Measurements from ENCODE around the gene COL12A1. TPM values are rescaled to one million over a fixed set of nuclear protein-coding genes. Genes with fewer than 3 reads are reported as not detected.
A peak's percentile ranks its signal among the peaks of the same experiment; 100 is the strongest.

Gene COL12A1
- total and polyA plus RNA-seq, 9 donors = 134 to 277 (median 168) TPM

GRCh38 chr6:75070244-75070643 lies 135.6 kb downstream of the COL12A1 start:
- no peak overlapping the region for H3K4me3 ChIP-seq
- H3K27me3 ChIP-seq = no peaks in the 10 kb centered on the region
- TF ChIP-seq EP300 (IDR thresholded peaks at IDR 0.05) = no peak
- H3K4me1 ChIP-seq (ENCODE audit: insufficient read depth) = no peaks in the 10 kb centered on the region
- no peak overlapping the region for H3K27ac ChIP-seq
- 66 to 81% (median 66%) methylated on average over 1 of the region's 1 CpG for WGBS, 3 donors
- intact Hi-C loops (cut with DNase I) = no loop called here
- no peak for DNase-seq
- no peaks in the 10 kb centered on the region for H3K36me3 ChIP-seq
- no peaks in the 10 kb centered on the region for H3K9me3 ChIP-seq

- 10 to 16% (median 15%) methylated on average over 5 of the region's 5 CpGs for WGBS, 3 donors
- Histone ChIP-seq H3K36me3 (no peaks in the 10 kb centered on the region), H3K4me3 (no peak overlapping the region), H3K9me3 (no peaks in the 10 kb centered on the region), H3K4me1 (ENCODE audit: insufficient read depth) (no peaks in the 10 kb centered on the region), H3K27me3 (no peaks in the 10 kb centered on the region), H3K27ac (no peak overlapping the region)
- DNase-seq = peak in 1 of 5 donors; percentile 30
- intact Hi-C loops (cut with DNase I) = no loop called here
- TF ChIP-seq, protein P1, sequence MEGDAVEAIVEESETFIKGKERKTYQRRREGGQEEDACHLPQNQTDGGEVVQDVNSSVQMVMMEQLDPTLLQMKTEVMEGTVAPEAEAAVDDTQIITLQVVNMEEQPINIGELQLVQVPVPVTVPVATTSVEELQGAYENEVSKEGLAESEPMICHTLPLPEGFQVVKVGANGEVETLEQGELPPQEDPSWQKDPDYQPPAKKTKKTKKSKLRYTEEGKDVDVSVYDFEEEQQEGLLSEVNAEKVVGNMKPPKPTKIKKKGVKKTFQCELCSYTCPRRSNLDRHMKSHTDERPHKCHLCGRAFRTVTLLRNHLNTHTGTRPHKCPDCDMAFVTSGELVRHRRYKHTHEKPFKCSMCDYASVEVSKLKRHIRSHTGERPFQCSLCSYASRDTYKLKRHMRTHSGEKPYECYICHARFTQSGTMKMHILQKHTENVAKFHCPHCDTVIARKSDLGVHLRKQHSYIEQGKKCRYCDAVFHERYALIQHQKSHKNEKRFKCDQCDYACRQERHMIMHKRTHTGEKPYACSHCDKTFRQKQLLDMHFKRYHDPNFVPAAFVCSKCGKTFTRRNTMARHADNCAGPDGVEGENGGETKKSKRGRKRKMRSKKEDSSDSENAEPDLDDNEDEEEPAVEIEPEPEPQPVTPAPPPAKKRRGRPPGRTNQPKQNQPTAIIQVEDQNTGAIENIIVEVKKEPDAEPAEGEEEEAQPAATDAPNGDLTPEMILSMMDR (IDR thresholded peaks at IDR 0.05) = no peak
- no peak for TF ChIP-seq POLR2A (IDR thresholded peaks at IDR 0.05)
- TF ChIP-seq EP300 (IDR thresholded peaks at IDR 0.05) = no peak
These were observed 140.3 kb downstream of the COL12A1 start for GRCh38 chr6:75065523-75065922.

- Histone ChIP-seq H3K27me3 (no peaks in the 10 kb centered on the region), H3K36me3 (no peaks in the 10 kb centered on the region), H3K9me3 (no peaks in the 10 kb centered on the region), H3K4me1 (ENCODE audit: insufficient read depth) (no peaks in the 10 kb centered on the region), H3K4me3 (no peak overlapping the region), H3K27ac (no peak overlapping the region)
- no peak for DNase-seq
- TF ChIP-seq EP300 (IDR thresholded peaks at IDR 0.05) (no peak), POLR2A (IDR thresholded peaks at IDR 0.05) (no peak)
- TF ChIP-seq, protein P1 (IDR thresholded peaks at IDR 0.05) = no peak
- 87 to 88% (median 88%) methylated on average over 3 of the region's 3 CpGs for WGBS, 3 donors
- intact Hi-C loops (cut with DNase I) = no loop called here
These were observed 153.4 kb downstream of the COL12A1 start for GRCh38 chr6:75052491-75052890.

DNA sequence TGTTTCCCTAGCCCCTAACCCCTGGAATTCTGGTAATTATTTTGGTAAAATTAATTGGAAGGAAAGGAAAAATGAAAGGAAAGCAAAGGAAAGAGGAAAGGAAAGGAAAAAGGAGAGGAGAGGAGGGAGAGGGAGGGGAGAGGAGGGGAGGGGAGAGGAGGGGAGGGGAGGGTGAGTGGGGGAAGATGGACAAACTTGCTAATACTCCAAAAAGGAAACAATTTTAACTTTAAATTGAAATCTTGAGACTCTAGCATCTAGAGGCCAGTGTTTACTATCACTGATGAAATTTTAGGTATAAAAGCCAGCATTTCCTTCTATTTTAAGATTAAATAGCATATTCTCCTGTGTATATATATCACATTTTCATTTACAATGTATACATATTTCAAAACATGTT lies 156.5 kb downstream of the COL12A1 start:
- Histone ChIP-seq H3K4me1 (ENCODE audit: insufficient read depth) (no peaks in the 10 kb centered on the region), H3K27me3 (no peaks in the 10 kb centered on the region), H3K36me3 (no peaks in the 10 kb centered on the region), H3K27ac (no peak overlapping the region), H3K9me3 (no peaks in the 10 kb centered on the region), H3K4me3 (no peak overlapping the region)
- TF ChIP-seq EP300 (IDR thresholded peaks at IDR 0.05) = no peak
- no peak for TF ChIP-seq POLR2A (IDR thresholded peaks at IDR 0.05)
- TF ChIP-seq, protein P1 (IDR thresholded peaks at IDR 0.05) = no peak
- no peak for DNase-seq
- intact Hi-C loops (cut with DNase I) = no loop called here

DNA sequence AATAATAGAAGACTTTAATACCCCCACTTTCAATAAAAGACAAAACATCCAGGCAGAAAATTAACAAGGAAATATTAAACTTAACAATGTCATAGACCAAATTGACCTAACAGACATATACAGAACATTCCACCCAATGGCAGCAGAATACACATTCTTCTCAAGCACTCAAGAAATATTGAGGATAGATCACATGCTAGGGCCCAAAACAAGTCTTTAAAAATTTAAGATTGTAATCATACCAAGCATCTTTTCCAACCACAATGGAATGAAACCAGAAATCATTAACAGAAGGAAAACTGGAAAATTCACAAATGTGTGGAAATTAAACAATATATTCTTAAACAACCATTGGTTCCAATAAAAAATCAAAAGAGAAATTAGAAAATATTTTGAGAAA lies 161.0 kb downstream of the COL12A1 start:
- Histone ChIP-seq H3K4me3 (no peak overlapping the region), H3K27ac (no peak overlapping the region), H3K27me3 (no peaks in the 10 kb centered on the region), H3K4me1 (ENCODE audit: insufficient read depth) (no peaks in the 10 kb centered on the region), H3K9me3 (no peaks in the 10 kb centered on the region), H3K36me3 (no peaks in the 10 kb centered on the region)
- intact Hi-C loops (cut with DNase I) = no loop called here
- TF ChIP-seq, protein P1 (IDR thresholded peaks at IDR 0.05) = no peak
- TF ChIP-seq POLR2A (IDR thresholded peaks at IDR 0.05) (no peak), EP300 (IDR thresholded peaks at IDR 0.05) (no peak)
- DNase-seq = no peak
